Activated naive CD4-positive, alpha-beta T cell treated with Interleukin-2 at 50 U/mL for 16 hours (primary cell): ENCODE results near the gene PRPF31.
"Not testable (repeated sequence)": the region's sequence is repeated elsewhere in the genome, so short reads cannot be mapped to it uniquely, and the experiment has no call there.

Experiments used
- DNase-seq: peaks from one replicate; pipeline ENCODE4 v3.0.0-alpha.2; 2020

The PRPF31 gene, protein sequence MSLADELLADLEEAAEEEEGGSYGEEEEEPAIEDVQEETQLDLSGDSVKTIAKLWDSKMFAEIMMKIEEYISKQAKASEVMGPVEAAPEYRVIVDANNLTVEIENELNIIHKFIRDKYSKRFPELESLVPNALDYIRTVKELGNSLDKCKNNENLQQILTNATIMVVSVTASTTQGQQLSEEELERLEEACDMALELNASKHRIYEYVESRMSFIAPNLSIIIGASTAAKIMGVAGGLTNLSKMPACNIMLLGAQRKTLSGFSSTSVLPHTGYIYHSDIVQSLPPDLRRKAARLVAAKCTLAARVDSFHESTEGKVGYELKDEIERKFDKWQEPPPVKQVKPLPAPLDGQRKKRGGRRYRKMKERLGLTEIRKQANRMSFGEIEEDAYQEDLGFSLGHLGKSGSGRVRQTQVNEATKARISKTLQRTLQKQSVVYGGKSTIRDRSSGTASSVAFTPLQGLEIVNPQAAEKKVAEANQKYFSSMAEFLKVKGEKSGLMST

DNA sequence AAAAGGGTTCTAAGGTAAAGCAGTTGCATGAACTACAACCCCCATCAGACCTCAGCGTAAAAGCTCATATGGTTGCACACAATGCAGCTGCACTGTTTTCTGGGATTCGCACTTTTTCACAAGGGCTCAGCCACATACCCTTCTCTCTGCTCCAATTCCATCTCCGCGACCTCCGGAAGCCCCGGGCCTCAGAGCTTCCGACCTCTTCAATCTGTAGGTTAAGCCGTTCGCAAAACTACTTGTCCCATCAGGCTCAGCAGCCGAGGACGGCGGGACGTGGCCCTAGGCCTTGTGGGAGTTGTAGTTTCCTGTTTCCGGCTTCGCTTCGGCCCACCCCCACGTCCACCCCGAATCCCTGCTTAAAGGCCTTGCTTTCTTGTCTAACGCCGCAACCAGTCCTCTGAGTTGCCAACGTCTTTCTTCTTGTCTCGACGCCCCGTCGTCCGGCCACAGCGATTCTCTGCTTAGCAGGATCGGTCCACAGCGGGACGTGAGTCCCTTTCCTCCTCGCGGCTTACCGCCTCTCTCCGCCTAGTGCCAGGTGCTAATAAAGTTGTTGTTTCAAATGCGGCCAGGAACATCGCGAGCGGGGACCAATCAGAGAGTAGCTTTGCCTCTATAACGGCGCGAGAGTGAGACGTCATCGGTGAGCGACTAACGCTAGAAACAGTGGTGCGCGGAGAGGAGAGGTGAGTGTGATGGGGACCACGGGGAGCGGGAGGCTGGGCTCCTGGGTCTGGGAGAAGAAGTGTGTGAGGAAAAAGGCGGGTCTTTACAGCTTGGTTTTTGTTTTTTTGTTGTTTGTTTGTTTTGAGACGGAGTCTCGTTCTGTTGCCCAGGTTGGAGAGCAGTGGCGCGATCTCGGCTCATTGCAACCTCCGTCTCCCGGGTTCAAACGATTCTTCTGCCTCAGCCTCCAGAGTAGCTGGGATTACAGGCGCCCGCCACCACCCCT is at the start of gene PRPF31, which contains the start of gene TFPT:
PRPF31 (plus strand) TSS at position 646 of the 955 bp plus-strand sequence. CDS start 2,525 bp downstream, outside the sequence.
TFPT (minus strand) TSS at position 549 of the 955 bp plus-strand sequence; CDS start at position 161, 388 bp downstream.
- DNase-seq: peak; percentile 96

DNA sequence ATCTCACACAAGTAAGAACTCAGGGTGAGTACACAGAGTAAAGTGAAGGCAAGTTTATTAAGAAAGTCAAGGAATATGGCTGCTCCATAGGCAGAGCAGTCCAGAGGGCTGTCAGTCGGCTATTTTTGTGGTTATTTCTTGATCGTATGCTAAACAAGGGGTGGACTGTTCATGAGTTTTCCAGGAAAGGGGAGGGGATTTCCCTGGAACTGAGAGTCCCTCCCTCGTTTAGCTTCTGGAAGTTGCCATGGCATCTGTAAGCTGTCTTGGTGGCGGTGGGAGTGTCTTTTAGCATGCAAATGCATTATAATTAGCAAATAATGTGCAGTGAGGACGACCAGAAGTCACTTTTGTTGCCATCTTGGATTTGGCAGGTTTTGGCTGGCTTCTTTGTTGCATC is 46.1 kb upstream of the PRPF31 start:
- DNase-seq: no peak

DNA sequence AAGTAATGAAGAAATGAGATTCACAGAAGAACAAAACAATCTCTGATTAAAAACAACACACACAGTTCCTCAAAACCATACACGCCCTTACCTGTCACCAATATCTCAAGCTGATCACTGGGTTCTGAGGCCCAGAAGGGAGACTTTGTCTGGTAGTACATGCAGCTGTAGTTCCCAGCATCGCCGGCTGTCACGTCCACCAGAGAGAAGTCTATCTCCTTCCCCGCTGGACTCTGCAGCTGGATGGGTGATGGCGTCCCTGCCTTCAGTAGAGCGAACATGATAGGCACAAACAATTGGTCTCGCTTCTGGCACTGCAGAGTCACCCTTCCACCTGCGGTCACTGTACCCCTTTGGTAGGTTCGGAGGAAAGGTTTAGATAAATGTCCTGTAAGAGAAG is 41.7 kb upstream of the PRPF31 start:
- DNase-seq: no peak

DNA sequence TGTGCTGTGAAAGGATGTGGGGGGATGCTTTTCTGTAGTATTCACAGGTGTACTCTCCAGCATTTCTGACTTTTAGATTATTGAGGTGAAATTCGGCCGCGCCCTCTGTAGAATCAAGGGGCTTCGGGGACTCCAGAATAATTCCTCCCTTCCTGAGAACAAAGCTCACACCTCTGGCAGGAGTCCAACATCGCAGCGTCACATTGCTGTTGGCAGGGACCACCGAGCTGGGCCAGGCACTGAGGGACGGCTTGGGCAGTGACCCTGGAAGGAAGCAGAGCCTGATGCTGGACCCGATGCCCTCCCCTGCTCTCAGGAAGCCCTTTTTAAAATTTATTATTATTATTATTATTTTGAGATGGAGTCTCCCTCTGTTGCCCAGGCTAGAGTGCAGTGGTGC is 40.7 kb upstream of the PRPF31 start:
- DNase-seq: no peak

DNA sequence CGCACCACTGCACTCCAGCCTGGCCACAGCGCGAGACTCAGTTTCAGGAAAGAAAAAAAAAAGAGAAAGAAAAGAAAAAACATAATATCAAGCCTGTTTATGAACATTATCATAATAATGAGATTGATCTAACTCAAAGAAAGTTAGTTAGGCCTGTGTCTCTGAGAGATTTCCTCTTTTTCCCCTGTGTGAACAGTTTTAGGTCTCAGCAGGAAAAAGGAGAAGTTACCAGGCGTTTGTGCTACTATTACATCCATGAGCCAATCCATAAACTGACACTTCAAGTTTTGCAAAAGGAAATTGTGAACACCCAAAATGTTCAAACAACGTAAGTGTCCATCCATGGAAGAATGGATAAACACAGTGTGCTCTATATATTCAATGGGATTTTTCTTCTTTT is 38.2 kb upstream of the PRPF31 start:
- no peak for DNase-seq

DNA sequence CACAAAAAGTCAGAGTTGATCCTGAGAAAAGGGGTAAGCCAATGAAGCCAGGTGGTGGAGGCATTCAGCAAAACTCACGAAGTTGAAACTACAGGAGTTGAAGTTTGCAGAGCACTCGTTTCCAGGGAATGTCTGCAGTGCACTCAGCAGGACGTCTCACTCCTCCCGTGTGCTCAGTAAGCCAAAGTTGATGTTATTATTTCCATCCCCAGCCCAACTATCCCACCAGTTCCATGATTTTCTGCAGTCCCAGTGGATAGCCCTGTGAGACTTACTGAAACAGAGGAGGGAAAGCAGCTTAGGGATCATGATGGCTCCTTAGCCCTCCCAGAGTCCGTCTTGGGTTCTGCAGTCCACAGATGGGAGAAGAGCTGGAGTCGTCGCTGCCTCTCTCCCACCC is 34.5 kb upstream of the PRPF31 start, which contains the start of gene TARM1:
TARM1 (minus strand) TSS at position 334 of the 400 bp plus-strand sequence; CDS start at position 309, 25 bp downstream.
- DNase-seq: no peak

DNA sequence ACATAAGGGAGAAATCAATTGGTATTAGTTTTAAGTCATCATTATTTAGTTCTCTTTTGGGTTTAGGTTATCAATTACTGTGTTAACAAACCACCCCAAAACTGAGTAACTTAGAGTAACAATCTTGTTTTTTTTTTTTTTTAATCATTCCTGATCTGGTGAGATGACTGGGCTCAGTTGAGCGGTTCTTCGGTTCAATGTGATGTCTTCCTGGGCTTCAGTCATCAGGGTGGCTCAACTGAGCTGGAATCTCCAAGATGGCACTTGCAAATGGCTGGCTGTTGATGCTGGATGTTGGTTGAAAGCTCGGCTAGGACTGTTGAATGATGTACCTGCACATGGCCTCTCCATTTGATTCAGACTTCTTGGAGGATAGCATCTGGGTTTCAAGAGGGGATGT is 31.1 kb upstream of the PRPF31 start:
- no peak for DNase-seq

DNA sequence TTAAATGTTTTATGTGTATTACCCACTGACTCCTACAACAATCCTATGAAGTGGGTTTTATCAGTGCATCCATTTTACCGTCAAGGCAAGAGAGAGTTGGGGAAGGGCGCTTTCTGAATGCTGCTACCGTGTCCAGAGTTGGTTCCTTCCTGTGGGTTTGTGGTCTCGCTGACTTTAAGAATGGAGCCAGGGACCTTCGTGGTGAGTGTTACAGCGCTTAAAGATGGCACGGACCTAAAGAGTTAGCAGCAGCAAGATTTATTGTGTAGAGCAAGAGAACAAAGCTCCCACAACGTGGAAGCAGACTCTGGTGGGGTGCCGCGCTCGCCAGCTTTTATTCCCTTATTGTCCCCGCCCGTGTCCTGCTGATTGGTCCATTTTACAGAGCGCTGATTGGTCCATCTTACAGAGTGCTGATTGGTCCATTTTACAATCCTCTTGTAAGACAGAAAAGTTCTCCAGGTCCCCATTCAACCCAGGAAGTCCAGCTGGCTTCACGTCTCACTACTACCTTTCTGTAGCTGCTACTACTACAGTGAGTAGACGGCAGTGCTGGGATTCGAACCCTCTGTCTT is 21.0 kb upstream of the PRPF31 start:
- no peak for DNase-seq

DNA sequence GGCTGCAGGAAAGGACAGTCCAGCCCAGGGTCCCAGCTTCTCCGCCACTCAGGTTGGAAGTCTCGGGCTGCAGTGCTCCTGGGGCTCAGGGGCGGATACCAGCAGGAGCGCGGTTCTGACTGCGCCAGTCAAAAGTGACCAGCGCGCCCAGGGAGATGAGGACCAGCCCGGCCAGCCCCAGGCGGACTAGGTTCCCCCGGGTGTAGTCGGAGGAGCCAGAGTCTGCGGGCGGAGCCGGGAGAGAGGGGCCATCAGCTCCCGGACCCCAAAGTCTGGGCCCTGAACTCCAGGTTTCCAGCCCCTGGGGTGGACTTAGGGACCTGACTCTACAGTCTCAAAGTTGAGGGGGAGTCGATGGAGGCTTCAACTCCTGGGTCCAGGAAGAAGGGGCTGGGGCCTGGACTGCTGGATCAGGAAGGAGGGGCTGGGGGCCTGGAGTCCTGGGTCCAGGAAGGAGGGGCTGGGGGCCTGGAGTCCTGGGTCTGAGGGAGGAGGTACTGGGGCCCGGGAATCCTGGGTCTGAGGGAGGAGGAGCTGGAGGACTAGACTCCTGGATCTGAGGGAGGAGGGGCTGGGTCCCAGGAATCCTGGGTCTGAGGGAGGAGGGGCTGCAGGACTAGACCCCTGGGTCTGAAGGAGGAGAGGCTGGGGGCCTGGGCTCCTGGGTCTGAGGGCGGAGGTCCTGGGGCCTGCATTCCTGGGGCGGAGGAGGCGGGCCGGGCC is 20.3 kb upstream of the PRPF31 start:
- no peak for DNase-seq

DNA sequence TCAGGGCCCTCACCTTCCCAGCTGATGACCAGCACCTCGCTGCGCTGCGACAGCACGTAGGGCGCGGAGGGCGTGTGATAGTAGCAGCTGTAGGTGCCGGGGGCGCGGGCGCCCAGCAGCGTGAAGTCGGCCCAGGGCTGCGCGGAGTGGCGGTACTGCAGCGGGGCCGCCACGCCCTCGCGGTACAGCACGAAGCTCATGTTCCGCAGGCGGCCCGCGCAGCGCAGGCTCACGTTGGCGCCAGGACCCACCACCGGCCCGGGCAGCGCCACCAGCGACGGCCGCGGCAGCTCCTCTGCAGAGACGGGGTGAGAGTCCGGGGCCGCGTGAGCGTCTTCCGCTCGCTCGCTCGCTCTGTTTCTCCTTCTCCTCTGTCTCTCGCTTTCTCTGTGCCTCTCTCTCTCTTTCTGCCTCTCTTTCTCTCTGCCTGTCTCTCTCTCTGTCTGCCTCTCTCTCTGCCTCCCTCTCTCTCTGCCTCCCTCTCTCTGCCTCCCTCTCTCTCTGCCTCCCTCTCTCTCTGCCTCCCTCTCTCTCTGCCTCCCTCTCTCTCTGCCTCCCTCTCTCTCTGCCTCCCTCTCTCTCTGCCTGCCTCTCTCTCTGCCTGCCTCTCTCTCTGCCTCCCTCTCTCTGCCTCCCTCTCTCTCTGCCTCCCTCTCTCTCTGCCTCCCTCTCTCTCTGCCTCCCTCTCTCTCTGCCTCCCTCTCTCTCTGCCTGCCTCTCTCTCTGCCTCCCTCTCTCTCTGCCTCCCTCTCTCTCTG is 19.5 kb upstream of the PRPF31 start:
- DNase-seq: peak; percentile 64

DNA sequence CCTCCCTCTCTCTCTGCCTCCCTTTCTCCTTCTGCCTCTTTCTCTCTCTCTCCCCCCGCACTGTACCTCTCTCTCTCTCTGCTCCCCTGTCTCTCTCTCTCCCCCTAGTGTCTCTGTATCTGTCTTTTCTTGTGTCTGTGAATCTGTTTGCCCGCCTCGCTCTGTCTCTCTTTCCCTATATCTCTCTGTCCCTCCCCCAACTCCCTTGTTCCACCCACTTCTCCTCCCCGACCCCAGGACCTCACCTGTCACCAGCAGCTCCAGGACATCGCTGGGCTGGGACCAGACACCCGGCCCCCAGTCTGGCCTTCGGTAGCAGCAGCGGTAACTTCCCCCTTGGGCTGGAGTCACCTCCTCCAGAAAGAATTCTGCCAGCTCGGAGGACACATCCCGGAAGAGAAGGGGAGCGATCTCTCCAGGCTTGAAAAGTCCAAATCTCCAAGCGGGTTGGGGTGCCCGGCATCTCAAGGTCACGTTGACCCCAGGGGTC is 18.9 kb upstream of the PRPF31 start:
- no peak for DNase-seq

DNA sequence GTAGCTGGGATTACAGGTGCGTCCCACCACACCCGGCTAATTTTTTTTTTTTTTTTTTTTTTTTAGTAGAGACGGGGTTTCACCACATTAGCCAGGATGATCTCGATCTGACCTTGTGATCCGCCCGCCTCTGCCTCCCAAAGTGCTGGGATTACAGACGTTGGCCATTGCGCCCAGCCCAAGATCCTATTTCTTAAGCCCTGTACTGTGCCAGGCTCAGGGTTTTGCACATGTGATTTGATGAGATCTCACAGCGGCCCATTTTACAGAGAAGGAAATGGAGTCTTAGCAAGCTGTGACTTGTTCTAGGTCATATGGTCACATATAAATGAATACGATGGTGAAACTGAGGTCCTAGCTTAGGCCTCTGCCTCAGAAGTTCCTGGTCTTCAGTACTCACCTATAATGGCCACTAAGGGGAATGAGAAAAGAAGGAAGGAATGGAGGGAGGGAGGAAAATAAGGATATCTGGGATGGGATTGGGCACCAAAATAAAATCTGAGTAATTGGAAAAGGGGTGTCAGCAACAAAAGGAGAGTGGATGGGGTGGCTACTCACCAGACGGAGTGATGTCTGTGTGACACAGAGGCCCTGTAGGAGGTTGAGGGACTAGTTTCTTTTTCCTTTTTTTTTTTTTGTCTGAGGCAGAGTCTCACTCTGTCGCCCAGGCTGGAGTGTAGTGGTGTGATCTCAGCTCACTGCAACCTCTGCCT is 16.2 kb upstream of the PRPF31 start:
- no peak for DNase-seq

DNA sequence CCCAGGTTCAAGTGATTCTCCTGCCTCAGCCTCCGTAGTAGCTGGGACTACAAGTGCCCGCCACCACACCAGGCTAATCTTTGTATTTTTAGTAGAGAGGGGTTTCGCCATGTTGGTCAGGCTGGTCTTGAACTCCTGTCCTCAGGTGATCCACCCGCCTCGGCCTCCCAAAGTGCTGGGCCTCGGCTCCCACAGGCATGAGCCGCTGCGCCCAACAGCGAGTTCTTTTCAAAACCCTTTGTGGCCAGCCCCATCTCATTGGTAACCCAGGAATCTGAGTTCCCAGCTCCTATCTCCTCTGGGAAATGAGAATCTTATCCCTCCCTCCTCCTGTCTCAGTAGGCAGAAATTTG is 15.7 kb upstream of the PRPF31 start:
- DNase-seq: not testable (repeated sequence)

DNA sequence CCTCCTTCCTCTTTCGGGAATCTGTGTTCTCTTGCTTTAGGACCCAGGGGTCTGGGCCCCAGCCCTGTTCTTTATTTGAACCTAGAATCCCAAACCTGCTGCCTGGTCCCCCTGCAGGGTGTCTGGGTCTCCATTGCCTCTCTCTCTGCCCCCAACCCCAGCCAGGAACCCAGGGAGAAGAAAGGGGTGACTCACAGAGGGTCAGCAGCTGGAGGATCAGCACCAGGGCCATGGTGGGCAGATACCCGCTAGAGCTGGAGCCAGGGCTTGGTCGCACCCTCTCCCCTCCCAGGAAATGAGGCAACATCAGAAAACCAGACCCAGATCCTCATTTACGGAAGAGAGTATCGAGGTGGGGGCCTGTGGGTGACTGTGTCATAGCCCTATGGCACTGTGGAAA is 15.0 kb upstream of the PRPF31 start, which contains the start of gene OSCAR:
OSCAR (minus strand) TSS at position 243 of the 400 bp plus-strand sequence; CDS start at position 232, 11 bp downstream.
- no peak for DNase-seq

DNA sequence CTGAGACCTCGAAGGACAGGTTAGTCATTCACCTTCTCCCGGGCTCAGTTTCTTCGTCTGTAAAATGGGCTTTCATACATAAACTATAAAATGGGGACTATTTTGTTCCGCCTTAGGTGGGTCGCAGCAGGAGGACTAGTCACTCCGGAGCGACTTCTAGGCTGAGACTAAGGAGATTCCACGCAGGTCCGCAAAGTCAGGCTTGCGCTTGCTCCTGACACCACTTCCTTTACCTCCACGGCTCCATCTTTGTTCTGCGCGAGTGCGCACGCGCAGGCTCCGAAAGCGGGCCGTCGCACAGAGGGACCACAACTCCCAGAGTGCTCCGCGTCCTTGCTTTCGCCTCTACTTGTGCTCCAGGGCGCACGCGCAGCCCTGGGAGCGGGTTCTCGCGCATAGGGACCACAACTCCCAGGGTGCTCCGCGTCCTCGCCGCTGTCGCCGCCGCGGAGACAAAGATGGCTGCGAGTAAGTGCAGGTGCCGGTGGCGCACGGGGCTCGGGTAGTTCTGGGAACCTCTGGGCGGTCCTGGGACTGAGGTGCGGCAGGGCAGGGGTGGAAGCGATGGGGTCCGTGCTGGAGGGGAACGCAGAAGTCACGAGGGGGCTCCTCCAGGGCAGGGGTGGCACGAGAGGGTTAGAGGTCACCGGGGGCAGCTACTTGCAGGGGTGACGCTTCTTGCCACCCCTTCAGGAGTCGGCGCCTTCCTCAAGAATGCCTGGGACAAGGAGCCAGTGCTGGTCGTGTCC is 13.0 kb upstream of the PRPF31 start, which contains the start of gene NDUFA3:
NDUFA3 (plus strand) TSS at position 435 of the 749 bp plus-strand sequence; CDS start at position 459, 24 bp downstream.
- peak; percentile 98 for DNase-seq

DNA sequence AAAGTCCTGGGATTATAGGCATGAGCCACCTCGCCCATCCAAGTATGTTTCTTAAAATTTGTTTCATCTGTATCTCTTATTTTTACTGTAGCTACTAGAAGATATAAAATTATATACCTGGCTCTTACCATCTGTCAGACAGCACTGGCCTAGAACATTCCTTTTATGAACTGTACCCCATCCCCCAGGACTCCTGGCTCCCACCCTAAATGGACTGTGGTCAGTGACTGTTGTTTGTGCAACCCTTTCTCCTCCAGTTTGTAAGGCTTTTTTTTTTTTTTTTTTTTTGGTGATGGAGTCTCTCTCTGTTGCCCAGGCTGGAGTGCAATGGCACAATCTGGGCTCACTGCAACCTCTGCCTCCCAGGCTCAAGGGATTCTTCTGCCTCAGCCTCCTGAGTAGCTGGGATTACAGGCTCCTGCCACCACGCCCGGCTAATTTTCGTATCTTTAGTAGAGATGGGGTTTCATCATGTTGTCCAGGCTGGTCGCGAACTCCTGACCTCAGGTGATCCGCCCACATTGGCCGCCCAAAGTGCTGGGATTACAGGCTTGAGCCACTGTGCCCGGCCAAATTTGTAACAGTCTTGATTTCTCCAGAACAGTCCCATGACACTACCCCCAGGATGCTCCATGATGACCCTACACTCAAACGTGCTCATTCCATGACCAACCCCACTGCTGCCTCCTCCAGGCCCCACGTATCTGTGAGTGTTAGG is 10.4 kb upstream of the PRPF31 start:
- no peak for DNase-seq

DNA sequence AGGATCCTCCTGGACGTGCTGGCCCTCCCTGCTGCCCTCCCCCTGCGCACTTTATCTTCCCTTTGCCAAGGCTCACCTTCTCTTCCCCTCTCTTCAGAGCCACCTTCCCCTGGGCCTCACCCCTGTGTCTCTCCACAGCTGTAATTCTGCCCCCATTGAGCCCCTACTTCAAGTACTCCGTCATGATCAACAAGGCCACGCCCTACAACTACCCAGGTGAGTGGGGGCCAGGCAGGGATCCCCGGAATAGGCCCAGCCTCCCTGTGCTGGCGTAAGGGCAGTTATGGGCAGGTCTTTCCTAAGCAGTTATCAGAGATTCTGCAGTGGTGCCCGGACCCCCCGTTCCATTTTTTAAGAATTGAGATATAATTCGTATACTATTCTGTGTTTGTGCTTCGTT is 9.8 kb upstream of the PRPF31 start:
- DNase-seq: no peak

DNA sequence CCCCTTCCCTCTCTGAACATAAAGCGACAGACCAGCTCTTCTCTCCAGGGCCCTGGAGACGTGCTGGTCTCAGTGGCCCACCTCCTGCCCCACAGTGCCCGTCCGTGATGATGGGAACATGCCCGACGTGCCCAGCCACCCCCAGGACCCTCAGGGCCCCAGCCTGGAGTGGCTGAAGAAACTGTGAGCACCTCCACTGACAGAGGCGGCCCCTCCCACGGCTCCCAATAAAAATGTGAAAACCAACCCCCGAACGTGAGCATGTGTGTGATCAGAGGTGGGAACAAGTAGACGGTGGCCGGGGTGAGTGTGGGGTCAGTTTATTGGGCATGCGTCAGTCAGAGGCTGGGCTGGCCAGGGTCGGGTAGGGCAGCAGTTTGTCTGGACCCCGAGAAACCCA is 8.8 kb upstream of the PRPF31 start:
- no peak for DNase-seq
